Iris pigment epithelial cell (primary cell): ENCODE data around the gene PEX10.
A peak's percentile ranks its signal among the peaks of the same experiment; 100 is the strongest.

Source experiments
- DNase-seq: peaks from one replicate; pipeline ENCODE4 v3.0.0-alpha.2; 2011; ENCODE audit warnings: low read depth

Gene PEX10

DNA sequence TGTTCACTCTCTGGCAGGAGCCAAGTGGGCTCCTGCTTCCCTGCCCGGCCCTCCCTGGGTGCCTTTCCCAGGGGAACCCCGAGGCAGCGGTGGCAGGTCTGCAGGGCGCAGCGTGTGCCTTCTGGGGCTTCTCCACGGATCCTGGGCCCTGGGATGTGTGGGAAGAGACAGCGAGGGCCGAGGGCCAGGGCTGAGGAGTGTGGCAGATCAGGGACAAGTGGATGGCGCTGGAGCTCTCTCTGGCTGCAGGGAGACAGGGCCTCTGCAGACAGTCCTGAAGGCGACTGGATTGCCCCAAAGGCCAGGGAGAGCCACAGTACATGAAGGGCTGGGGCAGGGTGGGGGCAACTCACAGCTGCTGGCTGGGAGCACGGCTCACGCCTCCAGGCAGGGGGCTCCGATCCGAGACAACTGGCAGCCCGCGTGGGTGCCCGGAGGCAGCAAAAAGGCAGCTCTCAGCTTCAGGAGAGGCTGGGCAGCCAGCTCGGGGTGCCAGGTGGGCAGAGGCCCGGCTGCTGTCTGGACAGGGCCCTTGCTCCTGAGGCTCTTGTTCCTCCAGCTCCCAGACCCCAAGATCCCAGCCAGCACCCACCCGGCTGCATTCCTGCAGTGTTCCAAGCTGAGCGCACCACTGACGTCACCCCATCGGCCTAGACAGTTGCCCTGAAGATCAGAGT is 37.0 kb downstream of the PEX10 start:
- no peak for DNase-seq

DNA sequence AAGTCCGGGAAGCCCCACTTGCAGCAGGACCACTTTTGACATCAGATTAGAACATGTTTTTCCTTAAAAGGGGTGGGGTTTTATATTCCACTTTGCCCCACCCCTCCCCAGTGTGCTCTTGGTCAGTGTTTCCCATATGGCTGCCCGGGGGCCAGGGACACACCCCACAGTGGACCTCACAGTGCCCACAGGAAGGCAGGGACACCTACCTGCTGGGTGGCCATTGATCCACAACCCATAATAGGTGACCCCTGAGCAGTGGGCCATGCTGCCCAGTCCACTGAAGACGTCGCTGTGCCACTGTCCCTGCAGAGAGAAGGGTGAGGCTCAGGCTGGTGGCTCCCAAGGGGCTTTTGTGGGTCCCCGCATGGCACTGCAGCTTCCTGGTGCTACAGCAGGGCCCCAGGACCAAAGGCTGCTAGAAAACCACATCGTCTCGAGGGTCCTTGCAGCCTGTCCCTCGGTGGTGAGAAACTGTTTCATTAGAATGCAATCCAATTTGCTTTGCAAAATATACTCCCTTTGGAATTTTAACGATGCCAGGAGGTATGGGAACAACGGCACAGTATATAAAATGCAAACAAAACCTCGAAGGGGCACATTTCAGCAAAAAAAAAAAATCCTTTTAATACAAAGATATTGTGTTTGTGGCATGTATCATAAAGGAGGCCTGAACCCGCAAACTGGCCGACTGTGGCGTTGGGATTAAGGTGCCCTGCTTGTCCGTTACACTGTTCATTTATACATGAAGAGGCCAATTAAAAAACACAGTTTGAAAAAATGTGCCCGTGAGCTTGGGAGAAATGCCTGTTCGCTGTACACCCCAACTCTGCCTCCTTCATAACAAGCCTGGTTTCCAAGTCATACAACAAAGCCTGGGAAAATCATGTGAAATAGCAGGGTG is 37.9 kb downstream of the PEX10 start:
- no peak for DNase-seq

DNA sequence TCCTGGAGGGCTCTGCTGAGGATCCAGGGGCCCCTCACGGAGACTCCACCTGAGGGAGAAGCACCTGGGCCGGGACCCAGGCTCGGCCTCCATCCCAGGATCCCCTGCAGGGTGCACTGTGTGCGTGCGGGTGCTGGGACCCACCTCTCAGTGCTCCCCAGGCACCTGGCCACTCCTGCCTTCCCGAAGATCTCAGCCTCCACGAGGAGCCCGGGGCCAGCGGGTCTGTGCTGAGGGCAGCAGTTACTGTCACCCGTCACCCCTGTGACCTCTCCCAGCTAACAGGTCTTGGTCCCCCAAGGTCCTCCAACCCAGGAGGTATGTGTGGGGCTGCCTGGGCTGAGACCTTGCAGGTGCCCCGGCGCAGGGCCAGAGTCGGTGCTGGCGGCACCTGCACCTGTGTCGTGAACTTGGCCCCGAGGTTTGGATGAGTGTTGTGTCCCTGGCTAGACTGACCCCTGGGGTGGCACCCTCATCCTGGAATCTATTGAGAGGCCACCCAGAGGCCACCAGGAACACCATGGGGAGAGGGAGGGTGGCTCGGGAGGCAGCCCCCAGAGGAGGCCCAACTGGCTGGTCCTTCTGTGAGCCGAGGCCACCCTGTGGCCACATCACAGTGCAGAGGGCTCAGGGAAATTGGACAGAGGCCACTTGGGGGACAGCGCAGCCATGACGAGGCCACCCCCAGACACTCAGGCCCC is 38.7 kb downstream of the PEX10 start:
- no peak for DNase-seq

DNA sequence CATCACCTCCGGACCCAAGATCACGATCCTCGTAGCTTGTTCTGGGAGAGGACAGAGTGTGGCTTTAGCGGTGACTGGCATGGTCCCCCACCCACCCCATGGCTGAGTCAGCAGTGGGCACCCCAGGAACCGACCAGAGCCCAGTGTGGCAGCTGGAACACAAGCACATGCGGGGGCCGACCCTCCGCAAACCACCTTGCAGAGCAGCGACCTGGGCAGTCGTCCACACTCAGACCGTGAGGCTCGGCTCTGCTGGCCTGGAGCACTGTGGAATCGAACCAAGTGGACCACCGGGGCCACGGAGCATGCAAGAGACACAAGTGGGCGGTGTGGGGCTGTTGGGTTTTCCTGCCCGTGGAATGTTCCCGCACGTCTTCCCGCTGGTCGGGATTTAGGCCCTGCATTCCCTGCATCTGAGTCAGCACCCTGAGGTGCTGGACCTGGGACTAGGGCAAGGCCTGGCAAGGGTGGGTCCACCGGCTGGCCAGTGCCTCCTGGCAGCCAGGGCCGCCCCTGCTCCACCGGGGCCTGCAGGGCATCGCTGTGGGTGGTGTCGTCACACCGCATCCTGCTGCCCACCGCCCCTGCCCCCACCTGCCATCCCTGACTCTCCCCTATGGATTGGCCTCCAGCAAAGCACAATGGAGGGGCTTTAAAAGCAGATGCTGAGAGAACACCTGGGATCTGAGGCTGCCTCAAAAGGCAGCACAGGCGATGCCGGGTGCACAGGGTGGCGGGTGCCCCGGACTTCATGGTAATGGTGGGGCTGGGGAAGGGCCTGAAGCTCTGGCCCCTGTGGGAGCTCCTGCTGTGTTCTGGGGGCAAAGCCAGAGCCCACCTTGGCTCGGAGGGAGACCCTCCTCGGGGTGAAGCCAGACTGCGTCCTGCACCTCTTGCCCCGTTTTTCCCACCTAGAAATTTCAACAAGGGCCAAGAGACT is 39.5 kb downstream of the PEX10 start:
- no peak for DNase-seq

DNA sequence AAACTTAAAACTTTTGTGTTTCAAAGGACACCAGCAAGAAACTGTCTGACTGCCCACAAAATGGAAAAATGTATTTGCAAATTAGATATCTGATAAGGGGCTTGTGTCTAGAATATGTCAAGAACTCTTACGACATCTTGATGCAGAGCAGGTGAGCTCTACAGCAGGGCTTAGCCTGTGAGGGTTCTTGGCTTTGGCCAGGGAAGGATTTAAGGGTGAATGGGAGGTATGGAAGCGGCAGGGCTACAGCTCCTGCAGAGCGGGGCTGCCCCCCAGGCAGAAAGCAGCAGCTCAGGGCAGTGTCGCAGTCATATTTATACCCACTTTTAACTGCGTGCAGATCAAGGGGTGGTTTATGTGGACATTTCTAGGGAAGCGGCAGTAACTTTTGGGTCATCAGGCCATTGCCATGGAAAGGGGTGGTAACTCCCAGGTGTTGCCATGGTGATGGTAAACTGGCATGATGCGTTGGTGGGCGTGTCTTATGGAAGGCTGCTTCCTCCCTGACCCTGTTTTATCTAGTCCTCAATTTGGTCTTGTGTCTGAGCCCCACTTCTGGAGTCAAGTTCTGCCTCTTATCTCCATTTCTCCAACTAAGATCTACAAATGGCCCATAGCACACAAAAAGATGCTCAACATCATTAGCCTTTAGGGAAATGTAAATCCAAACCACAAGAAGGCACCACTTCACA is 44.2 kb downstream of the PEX10 start:
- no peak for DNase-seq

DNA sequence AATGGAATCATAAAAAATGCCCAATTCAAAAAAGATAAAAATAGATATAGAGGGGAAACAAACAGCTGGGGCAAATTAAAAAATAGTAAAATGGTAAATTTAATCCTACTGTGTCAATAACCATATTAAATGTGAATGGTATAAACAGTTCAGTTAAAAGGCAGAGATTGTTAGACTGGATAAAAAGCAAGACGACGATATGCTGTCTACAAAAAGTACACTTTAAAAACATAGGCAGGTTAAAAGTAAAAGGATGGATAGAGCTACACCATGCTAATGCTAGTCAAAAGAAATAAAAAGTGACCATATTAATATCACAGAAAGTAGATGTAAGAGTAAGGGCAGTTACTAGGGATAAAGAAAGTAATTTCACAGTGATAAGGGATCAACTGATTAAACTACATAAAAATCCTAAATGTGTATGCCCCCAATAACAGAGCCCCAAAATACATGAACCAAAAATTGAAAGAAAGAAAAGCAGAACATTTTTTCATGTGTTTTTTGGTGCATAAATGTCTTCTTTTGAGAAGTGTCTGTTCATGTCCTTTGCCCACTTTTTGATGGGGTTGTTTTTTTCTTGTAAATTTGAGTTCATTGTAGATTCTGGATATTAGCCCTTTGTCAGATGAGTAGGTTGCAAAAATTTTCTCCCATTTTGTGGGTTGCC is 48.4 kb downstream of the PEX10 start:
- DNase-seq, result no peak

DNA sequence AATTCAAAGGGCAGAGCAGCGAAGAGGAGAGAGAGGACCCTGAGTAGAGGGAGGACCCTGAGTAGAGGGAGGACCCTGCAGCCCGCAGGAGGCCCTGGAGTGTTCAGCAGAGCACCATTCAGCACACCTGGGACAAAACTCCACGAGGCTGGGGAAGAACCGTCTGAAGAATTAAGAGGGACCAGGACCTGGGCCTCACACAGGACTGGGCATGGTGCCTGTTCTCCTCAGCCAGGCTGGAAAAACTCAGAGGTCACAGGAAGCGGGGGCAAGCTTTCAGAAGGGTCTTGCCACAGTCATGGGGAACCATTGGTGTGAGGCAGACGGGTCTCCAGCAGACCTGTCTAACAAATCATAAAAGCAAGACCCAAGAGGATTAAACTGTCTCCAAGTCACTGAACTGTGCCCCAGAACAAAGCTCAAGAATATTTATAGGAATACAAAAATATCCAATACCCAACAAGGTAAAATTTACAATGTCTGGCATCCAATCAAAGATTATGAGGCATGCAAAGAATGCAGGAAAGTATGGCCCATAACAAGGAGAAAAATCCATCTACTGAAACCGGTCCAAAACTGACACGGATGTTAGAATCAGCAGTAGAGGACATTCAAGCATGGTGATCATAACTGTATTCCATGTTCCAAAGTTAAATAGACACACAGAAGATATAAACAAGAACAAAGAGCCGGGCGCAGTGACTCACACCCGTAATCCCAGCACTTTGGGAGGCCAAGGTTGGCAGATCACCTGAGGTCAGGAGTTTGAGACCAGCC is 51.6 kb downstream of the PEX10 start:
- DNase-seq, result peak; percentile 9

DNA sequence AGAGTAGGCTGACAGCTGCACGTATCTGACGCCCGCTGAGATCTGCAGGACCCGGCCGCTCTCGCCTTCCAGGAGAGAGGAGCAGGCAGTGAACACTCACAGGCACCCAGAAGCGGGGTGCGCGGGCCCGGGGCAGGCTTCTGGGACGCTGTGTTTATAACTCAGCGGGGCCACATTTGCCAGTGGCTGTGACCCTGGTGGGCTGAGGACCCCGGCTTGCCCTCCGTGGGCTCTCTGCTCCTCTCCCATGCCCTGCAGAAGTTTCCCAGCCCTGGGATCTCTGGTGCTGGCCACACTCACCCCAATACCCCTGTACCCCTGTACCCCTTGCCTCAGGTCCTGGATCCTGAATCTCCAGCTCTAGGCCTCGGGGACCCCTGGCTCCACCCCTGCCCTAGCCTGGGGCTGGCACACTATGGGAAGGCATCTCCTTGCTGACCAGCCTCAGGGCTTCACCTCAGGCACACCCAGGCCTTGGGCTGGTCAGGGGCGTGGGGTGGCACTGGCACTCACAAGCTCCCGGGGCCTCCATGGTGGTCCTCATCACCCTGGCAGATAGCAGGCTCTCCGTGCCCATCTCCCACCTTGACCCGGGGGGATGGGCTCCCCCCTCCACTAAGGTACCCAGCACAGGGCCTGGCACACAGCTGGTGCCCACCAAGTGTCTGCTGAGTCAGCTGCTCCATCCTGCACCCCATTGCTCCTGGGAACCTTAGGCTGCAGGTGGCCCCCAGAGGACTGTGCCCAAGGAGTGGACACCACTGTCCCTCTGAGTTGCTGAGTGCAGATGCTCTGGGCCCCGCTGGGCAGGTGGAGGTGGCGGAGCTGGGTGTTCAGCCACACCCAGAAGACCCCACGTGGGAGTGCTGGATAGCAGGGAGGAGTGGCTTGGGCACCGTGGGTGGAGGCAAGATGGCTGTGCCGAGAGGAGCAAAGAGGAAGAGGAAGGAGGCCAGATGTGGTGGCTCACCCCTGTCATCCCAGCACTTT is 53.4 kb downstream of the PEX10 start:
- no peak for DNase-seq

DNA sequence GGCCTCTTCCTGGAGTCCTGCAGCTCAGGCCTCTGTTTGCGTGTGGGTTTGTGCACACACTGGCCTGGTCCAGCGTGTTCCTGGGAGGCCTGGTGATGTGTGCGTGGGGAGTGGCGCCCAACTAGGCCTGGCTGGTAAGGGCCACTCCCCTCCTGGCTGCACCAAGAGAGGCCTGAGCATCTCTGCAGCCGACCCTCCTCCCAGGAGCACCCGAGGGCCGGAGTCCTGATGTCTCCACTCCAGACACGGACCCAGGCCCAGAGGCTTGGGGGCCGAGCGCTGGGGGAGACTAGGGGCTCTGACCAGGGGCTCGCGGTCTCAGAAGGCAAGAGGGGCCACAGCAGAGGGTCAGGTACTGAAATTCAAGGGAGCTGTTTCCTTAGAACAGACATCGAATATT is 54.3 kb downstream of the PEX10 start:
- DNase-seq, result no peak

DNA sequence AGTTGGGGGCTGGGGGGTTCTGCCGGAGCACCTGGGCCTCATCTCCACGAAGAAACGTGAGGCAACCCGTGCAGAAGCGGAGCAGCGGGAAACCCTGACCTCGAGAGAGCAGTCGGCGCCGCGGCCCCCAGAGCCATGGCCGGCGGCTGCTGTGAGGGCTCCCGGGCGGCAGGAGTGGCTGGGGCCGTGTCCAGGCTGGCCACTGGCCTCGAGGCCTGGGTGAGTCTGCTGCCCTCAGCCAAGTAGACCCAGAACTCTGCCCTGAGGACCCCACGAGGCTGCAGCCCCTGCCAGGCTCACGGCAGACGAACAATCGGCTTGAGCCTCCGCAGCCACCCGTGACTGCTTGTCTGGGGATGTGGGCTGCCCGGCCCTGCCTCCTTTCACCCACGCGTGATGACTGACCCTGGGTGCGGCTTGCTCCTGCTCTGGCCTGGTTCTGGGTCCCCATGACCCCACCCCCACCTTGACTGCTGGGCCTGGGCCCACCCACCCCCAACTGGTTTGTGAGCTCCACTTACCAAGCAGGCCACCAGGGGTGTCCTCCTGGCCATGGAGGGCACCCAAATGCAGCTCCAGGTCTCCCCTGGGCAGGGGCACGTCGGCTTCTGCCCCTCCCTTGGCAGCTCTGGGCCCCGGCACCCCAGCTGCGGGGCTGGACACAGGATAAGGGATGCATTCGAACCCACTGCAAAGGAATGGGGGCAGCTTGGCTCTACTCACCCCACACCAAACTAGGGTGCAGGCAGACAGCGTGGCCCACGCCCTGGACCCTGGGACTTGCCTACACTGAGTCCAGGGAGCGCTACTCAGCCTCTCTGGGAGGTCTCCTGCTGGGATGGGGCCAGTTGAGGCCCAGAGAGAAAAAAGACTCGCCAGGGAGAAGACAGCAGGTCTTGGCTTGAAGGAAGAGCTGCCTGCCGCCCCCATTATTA is 55.2 kb downstream of the PEX10 start:
- no peak for DNase-seq

DNA sequence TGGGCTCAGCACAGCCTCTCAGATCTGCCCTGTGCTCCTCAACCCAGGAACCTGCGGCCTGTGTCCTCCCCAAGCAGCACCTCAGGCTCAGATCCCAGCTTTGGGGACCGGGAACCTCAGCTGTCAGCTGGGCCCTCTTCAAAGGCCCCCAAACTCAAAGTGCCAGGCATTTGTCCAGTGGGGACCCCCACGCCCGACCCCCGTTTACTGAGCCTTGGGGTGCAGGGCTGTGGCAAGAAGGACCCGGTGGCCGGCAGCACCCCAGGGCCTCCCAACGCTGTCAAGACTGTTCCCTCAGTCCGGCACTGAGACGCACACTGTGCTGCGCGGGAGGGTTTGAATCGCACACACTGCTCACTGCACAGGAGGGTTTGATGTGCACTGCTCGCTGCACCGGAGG is 56.0 kb downstream of the PEX10 start:
- no peak for DNase-seq

DNA sequence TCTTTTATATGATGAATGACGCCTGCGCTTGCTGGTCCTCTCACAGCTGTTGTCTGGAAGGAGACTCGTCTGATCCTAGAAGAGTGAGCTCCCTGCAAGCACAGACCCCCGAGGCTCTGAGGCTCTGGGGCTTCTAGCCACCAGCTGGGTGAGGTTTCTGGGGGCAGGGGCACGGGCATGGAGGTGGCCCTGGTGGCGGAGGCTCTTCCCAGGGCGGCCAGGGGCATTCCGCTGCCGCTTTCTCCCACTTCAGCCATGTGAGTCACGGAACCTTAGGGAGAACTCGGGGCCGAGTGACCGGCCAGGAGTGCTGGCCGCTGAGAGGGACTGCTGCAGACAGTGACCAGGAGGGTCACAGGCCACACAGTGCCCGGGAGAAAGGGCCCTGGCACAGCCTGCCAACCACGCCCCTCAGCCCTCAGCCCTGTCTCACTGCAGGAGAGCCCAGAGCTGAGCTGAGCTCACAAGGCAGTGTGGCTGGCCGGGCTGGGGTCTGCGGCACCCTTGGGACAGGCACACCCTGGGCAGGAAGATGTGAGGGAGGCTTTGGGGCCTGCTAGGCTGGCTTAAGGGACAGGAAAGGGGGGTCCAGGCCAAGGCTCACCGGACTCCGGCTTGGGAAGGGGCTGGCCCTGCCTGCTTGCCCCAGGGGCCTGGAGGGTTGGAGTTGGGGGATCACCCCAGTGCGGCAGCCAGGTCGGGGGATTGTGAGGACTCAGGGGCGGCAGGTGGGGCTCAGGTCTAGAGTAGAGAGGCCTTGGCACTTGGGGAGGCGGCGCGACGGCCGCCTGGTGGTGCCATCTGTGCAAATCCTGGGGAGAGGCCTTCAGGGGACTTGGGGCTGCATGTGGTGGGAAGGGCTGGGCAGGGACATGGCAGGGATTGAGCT is 56.7 kb downstream of the PEX10 start:
- no peak for DNase-seq

DNA sequence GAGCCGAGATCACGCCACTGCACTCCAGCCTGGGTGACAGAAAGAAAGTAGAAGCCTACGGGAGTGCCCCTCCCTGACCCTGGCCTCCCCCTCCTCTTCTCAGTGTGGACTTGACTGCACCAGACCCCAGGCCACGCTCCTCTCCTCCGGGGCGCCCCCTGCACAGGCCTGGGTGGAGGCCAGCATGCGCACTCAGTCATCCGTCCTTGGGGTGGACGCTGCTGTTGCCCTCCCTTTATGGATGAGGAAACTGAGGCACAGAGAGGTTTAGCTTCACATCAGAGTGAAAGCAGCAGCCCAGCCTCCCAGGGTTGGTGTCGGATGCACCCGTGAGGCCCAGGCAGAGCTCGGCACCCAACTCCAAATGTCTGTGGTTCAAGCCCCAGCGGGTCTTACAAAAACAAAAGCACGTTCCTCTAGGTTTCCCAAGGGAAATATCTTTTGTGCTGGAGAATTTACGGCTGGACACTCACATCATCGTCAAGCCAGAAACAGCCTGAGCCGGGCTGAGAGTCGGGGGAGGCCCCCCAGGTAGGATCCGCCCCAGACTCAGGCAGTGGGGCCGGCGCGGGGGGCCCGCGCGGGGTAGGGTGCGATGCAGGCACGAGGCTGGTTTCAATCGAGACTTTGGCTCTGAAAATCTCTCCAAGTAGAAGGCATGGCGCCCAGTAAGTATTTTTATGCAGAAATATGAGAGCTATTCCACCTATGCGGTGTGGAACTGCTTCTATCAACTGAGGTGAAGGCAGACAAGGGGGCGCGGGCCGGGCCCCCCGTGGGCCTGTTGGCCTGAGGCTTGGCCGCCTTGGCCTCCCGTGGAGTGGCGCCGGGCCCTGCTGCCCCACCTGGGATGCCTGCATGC is 57.6 kb downstream of the PEX10 start:
- DNase-seq, result no peak
